HepG2 (cell line): ENCODE results near the gene KIFAP3. TPM values are rescaled to one million over a fixed set of nuclear protein-coding genes. Genes with fewer than 3 reads are reported as not detected.
A peak's percentile ranks its signal among the peaks of the same experiment; 100 is the strongest.

Experiments
- CC2D1A ChIP-seq: sonication (generic); formaldehyde crosslinking; IDR thresholded peaks from 2 replicates; pipeline ENCODE4 v1.8.1; 2023; ENCODE audit warnings: mild to moderate bottlenecking, missing genetic modification reagents
- FOXP1 ChIP-seq, 2 experiments: fragments of 450-650 bp in 1 of 2; IDR thresholded peaks; 2 replicates each; pipeline ENCODE4 v1.6.1; 2017 to 2018; ENCODE audit warnings: antibody characterized with exemption in 1 of 2
- IKZF5 ChIP-seq: IDR thresholded peaks from 2 replicates; pipeline ENCODE4 v1.6.1; 2018; ENCODE audit warnings: missing genetic modification reagents, mild to moderate bottlenecking, missing compliant biosample characterization
- ISL2 ChIP-seq: sonication (generic); formaldehyde crosslinking; IDR thresholded peaks from 2 replicates; pipeline ENCODE4 v1.5.0; 2020; ENCODE audit warnings: missing genetic modification reagents
- MEIS1 ChIP-seq: sonication (generic); formaldehyde crosslinking; IDR thresholded peaks from 2 replicates; pipeline ENCODE4 v1.9.0; 2021; ENCODE audit warnings: mild to moderate bottlenecking, missing genetic modification reagents, moderate library complexity, borderline replicate concordance
- NCOA2 ChIP-seq: sonication (generic); formaldehyde crosslinking; IDR thresholded peaks from 2 replicates; pipeline ENCODE4 v1.8.0; 2022; ENCODE audit warnings: inconsistent platforms
- PHB2 ChIP-seq: fragments of 450-650 bp; IDR thresholded peaks from 2 replicates; pipeline ENCODE4 v1.6.1; 2018; ENCODE audit not compliant: partially characterized antibody
- POLR2AphosphoS5 ChIP-seq: IDR thresholded peaks from 2 replicates; pipeline ENCODE4 v1.6.1; 2012; ENCODE audit warnings: low read depth, low read length
- RELA ChIP-seq: sonication (generic); formaldehyde crosslinking; IDR thresholded peaks from 2 replicates; pipeline ENCODE4 v1.4.0; 2020; ENCODE audit warnings: missing genetic modification reagents
- ZKSCAN8 ChIP-seq: IDR thresholded peaks from 2 replicates; pipeline ENCODE4 v1.6.1; 2016; ENCODE audit warnings: borderline replicate concordance, missing genetic modification reagents, missing compliant biosample characterization
- ZNF326 ChIP-seq: sonication (generic); formaldehyde crosslinking; IDR thresholded peaks from 2 replicates; pipeline ENCODE4 v1.4.0; 2020; ENCODE audit warnings: missing genetic modification reagents, borderline replicate concordance
- ZNF597 ChIP-seq: sonication (generic); formaldehyde crosslinking; IDR thresholded peaks from 2 replicates; pipeline ENCODE4 v1.5.0; 2020; ENCODE audit warnings: missing genetic modification reagents
- ZNF605 ChIP-seq: sonication (generic); formaldehyde crosslinking; IDR thresholded peaks from 2 replicates; pipeline ENCODE4 v1.8.0; 2022; ENCODE audit warnings: mild to moderate bottlenecking, missing genetic modification reagents
- ZNF614 ChIP-seq: IDR thresholded peaks from 2 replicates; pipeline ENCODE4 v1.6.1; 2018; ENCODE audit warnings: missing biosample characterization, missing genetic modification reagents, inconsistent platforms, borderline replicate concordance
- ZNF616 ChIP-seq: sonication (generic); formaldehyde crosslinking; IDR thresholded peaks from 2 replicates; pipeline ENCODE4 v1.5.0; 2020; ENCODE audit warnings: low read depth, mild to moderate bottlenecking, missing genetic modification reagents
- polyA plus RNA-seq, 8 experiments: library from polyadenylated mRNA; depleted of rRNA in 3 of 8; stranded (reverse) in 7 of 8; unstranded in 1 of 8; fragments of >200 nt; fragmentation: Illumina TruSeq in 4 of 8; extraction: Trizol in 4 of 8; gene quantifications; 2 replicates each; pipeline versions ENCODE4 v1.2.1 to v1.2.3, GENCODE V29; 2011 to 2016; ENCODE audit warnings: low read depth in 4 of 8, missing spikeins in 1 of 8, mixed read lengths in 1 of 8; ENCODE audit not compliant: insufficient read depth in 1 of 8
- total RNA-seq, 5 experiments: library from RNA; depleted of rRNA; stranded (reverse); fragments of >200 nt; fragmentation: Illumina TruSeq; extraction: Trizol; gene quantifications; 2 replicates each; pipeline ENCODE4 v1.2.3, GENCODE V29; 2016; ENCODE audit warnings: low read depth in 1 of 5
- TF ChIP-seq, protein P1 (sequence below): sonication (generic); formaldehyde crosslinking; IDR thresholded peaks from 2 replicates; pipeline ENCODE4 v1.5.0; 2020; ENCODE audit warnings: mild to moderate bottlenecking, missing genetic modification reagents
- TF ChIP-seq, protein P2 (sequence below): IDR thresholded peaks from 2 replicates; pipeline ENCODE4 v1.4.0; 2020; ENCODE audit warnings: mild to moderate bottlenecking, missing genetic modification reagents
- TF ChIP-seq, protein P3 (sequence below): sonication (generic); formaldehyde crosslinking; IDR thresholded peaks from 2 replicates; pipeline ENCODE4 v1.5.0; 2020; ENCODE audit warnings: mild to moderate bottlenecking, missing genetic modification reagents, moderate library complexity

Gene KIFAP3
- total and polyA plus RNA-seq, 2 of the 13 experiments (the other 11 are each of a cell fraction or from before 2014, with no cell fraction given), result 3.4 to 10.0 TPM

DNA sequence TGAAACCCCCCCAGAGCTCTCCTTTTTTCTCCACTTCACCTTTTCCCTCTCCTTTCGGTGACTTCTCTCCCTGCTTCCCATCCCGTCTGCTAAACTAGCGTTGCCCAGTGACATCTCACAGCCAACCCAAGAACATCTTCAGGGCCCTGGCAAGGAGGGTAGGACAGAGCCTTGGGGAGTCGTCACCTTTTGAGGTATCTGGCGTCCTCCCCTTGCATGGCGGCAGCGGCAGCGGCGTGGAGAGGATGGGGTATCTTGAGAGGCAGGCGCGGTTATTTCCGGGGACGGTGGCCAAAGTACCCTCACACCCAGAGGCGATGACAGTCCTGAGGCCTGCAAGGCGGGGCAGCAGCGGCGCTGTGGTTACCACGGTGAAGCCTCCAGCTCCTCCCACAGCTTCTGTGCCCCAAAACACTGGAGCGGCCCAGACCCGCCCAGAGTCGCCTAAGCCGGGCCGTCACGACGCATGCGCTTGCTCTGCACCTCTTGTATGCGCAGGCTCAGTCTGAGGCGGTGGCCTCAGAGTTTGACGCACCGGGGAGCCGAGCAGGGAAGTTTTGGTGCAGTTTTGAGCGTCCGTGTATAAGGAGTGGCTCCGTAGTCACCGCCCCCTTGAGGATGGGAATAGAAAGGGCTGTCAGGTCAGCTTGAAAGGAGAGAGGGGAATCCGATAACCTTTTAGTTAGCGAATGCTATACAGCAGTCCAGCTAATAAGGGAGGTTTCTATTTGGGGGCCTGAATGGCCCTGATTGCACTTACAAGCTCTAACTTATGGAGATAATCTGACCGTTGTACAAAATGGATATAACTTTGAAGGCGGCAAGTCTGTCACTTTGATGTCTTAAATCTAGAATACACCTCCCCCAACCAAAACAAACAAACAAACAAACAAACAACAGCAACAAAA lies at the start of gene KIFAP3 (continued):
- TF ChIP-seq FOXP1 (IDR thresholded peaks at IDR 0.05) (peak; percentile 54), FOXP1 (CRISPR knock-in tag; IDR thresholded peaks at IDR 0.05) (no peak), ZNF605 (CRISPR knock-in tag) (peak; percentile 60; the same call in 1 of the 2 replicates), ZNF614 (CRISPR knock-in tag) (peak; percentile 89; the same call in 1 of the 2 replicates), IKZF5 (CRISPR knock-in tag) (peak; percentile 47), NCOA2 (CRISPR knock-in tag) (no peak), ZNF326 (CRISPR knock-in tag) (no peak), CC2D1A (CRISPR knock-in tag) (no peak), ISL2 (no peak), ZKSCAN8 (CRISPR knock-in tag) (no peak), ZNF597 (no peak), RELA (CRISPR knock-in tag) (no peak), PHB2 (no peak), MEIS1 (CRISPR knock-in tag) (peak; percentile 89; the same call in 1 of the 2 replicates), POLR2AphosphoS5 (0 out of 2 replicates have a peak, but pooled peaks have one; percentile 17), ZNF616 (CRISPR knock-in tag) (no peak; the same call in 1 of the 2 replicates)
- TF ChIP-seq, protein P1, sequence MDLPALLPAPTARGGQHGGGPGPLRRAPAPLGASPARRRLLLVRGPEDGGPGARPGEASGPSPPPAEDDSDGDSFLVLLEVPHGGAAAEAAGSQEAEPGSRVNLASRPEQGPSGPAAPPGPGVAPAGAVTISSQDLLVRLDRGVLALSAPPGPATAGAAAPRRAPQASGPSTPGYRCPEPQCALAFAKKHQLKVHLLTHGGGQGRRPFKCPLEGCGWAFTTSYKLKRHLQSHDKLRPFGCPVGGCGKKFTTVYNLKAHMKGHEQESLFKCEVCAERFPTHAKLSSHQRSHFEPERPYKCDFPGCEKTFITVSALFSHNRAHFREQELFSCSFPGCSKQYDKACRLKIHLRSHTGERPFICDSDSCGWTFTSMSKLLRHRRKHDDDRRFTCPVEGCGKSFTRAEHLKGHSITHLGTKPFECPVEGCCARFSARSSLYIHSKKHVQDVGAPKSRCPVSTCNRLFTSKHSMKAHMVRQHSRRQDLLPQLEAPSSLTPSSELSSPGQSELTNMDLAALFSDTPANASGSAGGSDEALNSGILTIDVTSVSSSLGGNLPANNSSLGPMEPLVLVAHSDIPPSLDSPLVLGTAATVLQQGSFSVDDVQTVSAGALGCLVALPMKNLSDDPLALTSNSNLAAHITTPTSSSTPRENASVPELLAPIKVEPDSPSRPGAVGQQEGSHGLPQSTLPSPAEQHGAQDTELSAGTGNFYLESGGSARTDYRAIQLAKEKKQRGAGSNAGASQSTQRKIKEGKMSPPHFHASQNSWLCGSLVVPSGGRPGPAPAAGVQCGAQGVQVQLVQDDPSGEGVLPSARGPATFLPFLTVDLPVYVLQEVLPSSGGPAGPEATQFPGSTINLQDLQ (CRISPR knock-in tag), result no peak
- TF ChIP-seq, protein P2, sequence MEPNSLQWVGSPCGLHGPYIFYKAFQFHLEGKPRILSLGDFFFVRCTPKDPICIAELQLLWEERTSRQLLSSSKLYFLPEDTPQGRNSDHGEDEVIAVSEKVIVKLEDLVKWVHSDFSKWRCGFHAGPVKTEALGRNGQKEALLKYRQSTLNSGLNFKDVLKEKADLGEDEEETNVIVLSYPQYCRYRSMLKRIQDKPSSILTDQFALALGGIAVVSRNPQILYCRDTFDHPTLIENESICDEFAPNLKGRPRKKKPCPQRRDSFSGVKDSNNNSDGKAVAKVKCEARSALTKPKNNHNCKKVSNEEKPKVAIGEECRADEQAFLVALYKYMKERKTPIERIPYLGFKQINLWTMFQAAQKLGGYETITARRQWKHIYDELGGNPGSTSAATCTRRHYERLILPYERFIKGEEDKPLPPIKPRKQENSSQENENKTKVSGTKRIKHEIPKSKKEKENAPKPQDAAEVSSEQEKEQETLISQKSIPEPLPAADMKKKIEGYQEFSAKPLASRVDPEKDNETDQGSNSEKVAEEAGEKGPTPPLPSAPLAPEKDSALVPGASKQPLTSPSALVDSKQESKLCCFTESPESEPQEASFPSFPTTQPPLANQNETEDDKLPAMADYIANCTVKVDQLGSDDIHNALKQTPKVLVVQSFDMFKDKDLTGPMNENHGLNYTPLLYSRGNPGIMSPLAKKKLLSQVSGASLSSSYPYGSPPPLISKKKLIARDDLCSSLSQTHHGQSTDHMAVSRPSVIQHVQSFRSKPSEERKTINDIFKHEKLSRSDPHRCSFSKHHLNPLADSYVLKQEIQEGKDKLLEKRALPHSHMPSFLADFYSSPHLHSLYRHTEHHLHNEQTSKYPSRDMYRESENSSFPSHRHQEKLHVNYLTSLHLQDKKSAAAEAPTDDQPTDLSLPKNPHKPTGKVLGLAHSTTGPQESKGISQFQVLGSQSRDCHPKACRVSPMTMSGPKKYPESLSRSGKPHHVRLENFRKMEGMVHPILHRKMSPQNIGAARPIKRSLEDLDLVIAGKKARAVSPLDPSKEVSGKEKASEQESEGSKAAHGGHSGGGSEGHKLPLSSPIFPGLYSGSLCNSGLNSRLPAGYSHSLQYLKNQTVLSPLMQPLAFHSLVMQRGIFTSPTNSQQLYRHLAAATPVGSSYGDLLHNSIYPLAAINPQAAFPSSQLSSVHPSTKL (CRISPR knock-in tag), result peak; percentile 55; the same call in 1 of the 2 replicates
- TF ChIP-seq, protein P3, sequence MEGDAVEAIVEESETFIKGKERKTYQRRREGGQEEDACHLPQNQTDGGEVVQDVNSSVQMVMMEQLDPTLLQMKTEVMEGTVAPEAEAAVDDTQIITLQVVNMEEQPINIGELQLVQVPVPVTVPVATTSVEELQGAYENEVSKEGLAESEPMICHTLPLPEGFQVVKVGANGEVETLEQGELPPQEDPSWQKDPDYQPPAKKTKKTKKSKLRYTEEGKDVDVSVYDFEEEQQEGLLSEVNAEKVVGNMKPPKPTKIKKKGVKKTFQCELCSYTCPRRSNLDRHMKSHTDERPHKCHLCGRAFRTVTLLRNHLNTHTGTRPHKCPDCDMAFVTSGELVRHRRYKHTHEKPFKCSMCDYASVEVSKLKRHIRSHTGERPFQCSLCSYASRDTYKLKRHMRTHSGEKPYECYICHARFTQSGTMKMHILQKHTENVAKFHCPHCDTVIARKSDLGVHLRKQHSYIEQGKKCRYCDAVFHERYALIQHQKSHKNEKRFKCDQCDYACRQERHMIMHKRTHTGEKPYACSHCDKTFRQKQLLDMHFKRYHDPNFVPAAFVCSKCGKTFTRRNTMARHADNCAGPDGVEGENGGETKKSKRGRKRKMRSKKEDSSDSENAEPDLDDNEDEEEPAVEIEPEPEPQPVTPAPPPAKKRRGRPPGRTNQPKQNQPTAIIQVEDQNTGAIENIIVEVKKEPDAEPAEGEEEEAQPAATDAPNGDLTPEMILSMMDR (CRISPR knock-in tag), result peak; percentile 78
